GM12878 (cell line): ENCODE data around the gene CCDC24. TPM values are rescaled to one million over a fixed set of nuclear protein-coding genes. Genes with fewer than 3 reads are reported as not detected.

ENCODE experiments used
- ATAC-seq: fragments of 200-7000 bp; cut with Tn5 transposase; 3 replicates; pipeline ENCODE4 v1.9.1; 2020; ENCODE audit warnings: mild to moderate bottlenecking, moderate library complexity
- BruUV-seq: library from RNA; stranded (reverse); fragments of 400-500 nt; replicated peaks from 2 replicates; lab custom pipeline; 2021; lab: Mats Ljungman, UMichigan
- CTCF ChIA-PET: fragments of 300-600 bp; sonication (Branson Sonifier 250); formaldehyde crosslinking; extraction: SDS; loops from one replicate; lab custom pipeline; 2021; ENCODE audit warnings: inconsistent platforms; lab: Yijun Ruan, JAX
- POLR2A ChIA-PET: fragments of 350-600 bp; formaldehyde crosslinking; extraction: SDS; loops from one replicate; lab custom pipeline; 2021; ENCODE audit warnings: inconsistent platforms; lab: Charles Lee
- RAD21 ChIA-PET: fragments of 300-600 bp; sonication (Branson Sonifier 250); formaldehyde crosslinking; loops from one replicate; lab custom pipeline; 2023; ENCODE audit warnings: antibody characterized with exemption; ENCODE audit not compliant: unreplicated experiment; lab: Charles Lee
- SMC1A ChIA-PET: fragments of 300-600 bp; sonication (Branson Sonifier 250); formaldehyde crosslinking; loops from one replicate; lab custom pipeline; 2023; ENCODE audit not compliant: unreplicated experiment, uncharacterized antibody; lab: Charles Lee
- DNase-seq: peaks from one replicate; pipeline ENCODE4 v3.0.0-alpha.2; 2011; ENCODE audit warnings: low read depth, low spot score
- FAIRE-seq: peaks from 3 replicates; lab custom pipeline; 2011; peaks lifted over from hg19 to GRCh38; lab: Jason Lieb, UNC
- H2AFZ ChIP-seq: 2 replicates; pipeline ENCODE4 v1.6.0; 2011; ENCODE audit warnings: low read depth, low read length, control low read depth; ENCODE audit not compliant: control insufficient read depth
- H3K27ac ChIP-seq: 2 replicates; pipeline ENCODE4 v1.5.1; 2011; ENCODE audit warnings: control low read depth; ENCODE audit not compliant: control insufficient read depth, insufficient read depth
- H3K27me3 ChIP-seq, 2 experiments: replicated peaks in 1 of 2; 2 replicates each; pipeline versions ENCODE4 v1.6.0 to v1.6.1; 2011; ENCODE audit warnings: low read length in 1 of 2; ENCODE audit not compliant: control insufficient read depth in 2 of 2, insufficient read depth in 2 of 2
- H3K36me3 ChIP-seq, 2 experiments: 2 replicates each; pipeline ENCODE4 v1.5.1; 2011; ENCODE audit warnings: low read length in 1 of 2; ENCODE audit not compliant: control insufficient read depth in 2 of 2, insufficient read depth in 2 of 2
- H3K4me1 ChIP-seq: 2 replicates; pipeline ENCODE4 v1.6.1; 2011; ENCODE audit warnings: mild to moderate bottlenecking, low read length, moderate library complexity, mixed read lengths; ENCODE audit not compliant: control insufficient read depth, insufficient read depth
- H3K4me2 ChIP-seq: 2 replicates; pipeline ENCODE4 v1.6.0; 2011; ENCODE audit warnings: control low read depth; ENCODE audit not compliant: control insufficient read depth, insufficient read depth
- H3K4me3 ChIP-seq: fragments of 200-600 bp; sonication (generic); 2 replicates; pipeline ENCODE4 v1.5.1; 2016
- H3K79me2 ChIP-seq: 2 replicates; pipeline ENCODE4 v1.6.0; 2011; ENCODE audit warnings: low read length; ENCODE audit not compliant: control insufficient read depth, insufficient read depth
- H3K9ac ChIP-seq: 2 replicates; pipeline ENCODE4 v1.8.0; 2011; ENCODE audit warnings: low read length, control low read depth, mixed read lengths; ENCODE audit not compliant: control insufficient read depth, insufficient read depth
- H3K9me3 ChIP-seq: replicated peaks from 3 replicates; pipeline ENCODE4 v1.5.1; 2011; ENCODE audit warnings: mild to moderate bottlenecking, low read length; ENCODE audit not compliant: control insufficient read depth, insufficient read depth
- H4K20me1 ChIP-seq: 2 replicates; pipeline ENCODE4 v1.6.0; 2011; ENCODE audit not compliant: control insufficient read depth, insufficient read depth
- ASH2L ChIP-seq: fragments of 300-600, 200-600 bp; sonication (generic); IDR thresholded peaks from 2 replicates; pipeline ENCODE4 v1.6.1; 2017; ENCODE audit warnings: low read depth, mild to moderate bottlenecking, borderline replicate concordance
- BCL11A ChIP-seq: IDR thresholded peaks from 2 replicates; pipeline ENCODE4 v1.6.1; 2011; ENCODE audit warnings: low read depth, low read length
- IKZF2 ChIP-seq, 2 experiments: fragments of 450-650 bp; IDR thresholded peaks; 2 replicates each; pipeline ENCODE4 v1.6.1; 2017; ENCODE audit warnings: mild to moderate bottlenecking in 2 of 2, moderate library complexity in 2 of 2
- RUNX3 ChIP-seq: IDR thresholded peaks from 2 replicates; pipeline ENCODE4 v1.6.1; 2012; ENCODE audit warnings: low read length, inconsistent platforms
- WGBS: methylation state at CpG from one replicate; pipeline ENCODE4 v1.1.6; 2016; ENCODE audit warnings: low lambda C conversion rate; ENCODE audit not compliant: insufficient replicate concordance, insufficient coverage; ENCODE audit errors: missing lambda C conversion rate; 5-methylcytosine and 5-hydroxymethylcytosine counted together
- in situ Hi-C: fragments of 300-500 bp; cut with MboI; formaldehyde crosslinking; loops from 9 replicates; pipeline ENCODE4 v1.14.3; 2018; ENCODE audit warnings: mixed read lengths
- intact Hi-C: fragments of 100-400 bp; cut with micrococcal nuclease; formaldehyde crosslinking; loops from one replicate; pipeline ENCODE4 v1.14.2; 2022; ENCODE audit not compliant: unreplicated experiment
- polyA plus RNA-seq, 11 experiments: library from polyadenylated mRNA; depleted of rRNA in 4 of 11; unstranded in 6 of 11; stranded (reverse) in 5 of 11; fragments of >200 nt; fragmentation: Nextera tagmentation in 4 of 11; fragmentation: Illumina TruSeq in 1 of 11; extraction: Ambion mirVana in 4 of 11; extraction: Trizol in 1 of 11; gene quantifications; 1 replicate in 1 of 11; 2 replicates in 10 of 11; pipeline versions ENCODE4 v1.2.1 to v1.2.3, GENCODE V29; 2011 to 2016; ENCODE audit warnings: inconsistent platforms in 2 of 11, missing spikeins in 2 of 11, low read depth in 1 of 11
- total RNA-seq, 4 experiments: library from RNA; depleted of rRNA in 3 of 4; stranded (reverse); fragments of >200 nt in 3 of 4; fragmentation: Illumina TruSeq in 1 of 4; extraction: Trizol in 1 of 4; gene quantifications; 2 replicates each; pipeline versions ENCODE4 v1.2.1 to v1.2.3, GENCODE V29; 2013 to 2021
- TF ChIP-seq, protein P1 (sequence below): fragments of 450-650 bp; conservative IDR thresholded peaks from 2 replicates; pipeline ENCODE4 v1.6.1; 2017; ENCODE audit warnings: mild to moderate bottlenecking, moderate library complexity

Gene CCDC24
- total and polyA plus RNA-seq, 10 of the 15 experiments (the other 5 are each of a cell fraction or from before 2014, with no cell fraction given): 0.18 to 3.1 (median 1.6) TPM; not detected in 1

DNA sequence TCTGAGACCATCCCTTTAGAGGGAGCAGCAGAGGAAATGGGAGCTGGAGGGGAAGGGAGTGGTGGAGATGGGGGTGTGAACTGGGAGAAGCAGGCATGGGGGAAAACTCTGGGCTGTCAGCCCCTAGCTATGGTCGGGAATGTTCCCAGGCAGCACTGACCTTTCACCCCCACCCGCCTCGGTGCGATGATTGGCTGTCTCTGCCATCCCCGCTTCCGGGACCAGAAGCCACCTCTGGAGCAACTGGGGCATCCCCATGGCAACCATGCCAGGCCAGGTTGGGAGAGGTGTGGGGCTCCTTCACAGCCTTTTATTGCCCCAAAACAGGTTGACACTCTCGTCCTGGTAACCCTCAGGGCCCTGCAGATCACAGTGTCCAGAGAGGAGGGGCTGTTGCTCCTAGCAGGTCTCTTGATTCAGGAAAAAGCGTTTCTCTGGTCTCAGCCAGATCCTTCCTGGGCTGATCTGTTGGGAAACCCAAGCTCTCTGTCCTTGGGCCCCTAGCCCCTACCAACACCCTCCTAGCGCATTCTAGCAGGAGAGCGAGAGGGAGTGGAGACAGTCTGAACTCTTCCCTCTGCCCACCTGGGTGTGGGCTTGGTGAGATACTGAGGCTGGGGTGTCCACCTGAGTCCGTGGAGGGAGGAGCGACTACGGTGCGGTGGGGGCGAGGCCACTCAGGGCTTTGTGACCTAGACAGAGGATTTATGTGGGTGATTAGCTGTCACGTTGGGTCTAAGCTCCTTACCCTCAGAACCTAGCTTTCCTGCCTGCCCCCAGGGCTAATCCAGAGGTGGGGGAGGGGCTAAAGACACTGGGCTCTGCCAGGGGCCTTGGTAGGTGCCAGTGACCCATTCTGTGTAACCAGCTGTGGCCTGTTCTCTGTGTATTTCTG is 52.0 kb downstream of the CCDC24 start:
- WGBS: 63% methylated on average over 16 of the region's 16 CpGs
- Histone ChIP-seq H3K36me3 (no peaks in the 10 kb centered on the region), H3K79me2 (no peaks in the 10 kb centered on the region), H3K4me3 (no peak overlapping the region), H3K27me3 (no peaks in the 10 kb centered on the region), H4K20me1 (no peaks in the 10 kb centered on the region), H3K9me3 (no peaks in the 10 kb centered on the region), H3K9ac (no peak overlapping the region), H3K4me2 (no peak overlapping the region), H3K27ac (no peak overlapping the region), H2AFZ (no peak overlapping the region), H3K4me1 (peaks cover 9% of the 10 kb centered on the region; the same call in 1 of the 2 replicates)
- TF ChIP-seq, protein P1, sequence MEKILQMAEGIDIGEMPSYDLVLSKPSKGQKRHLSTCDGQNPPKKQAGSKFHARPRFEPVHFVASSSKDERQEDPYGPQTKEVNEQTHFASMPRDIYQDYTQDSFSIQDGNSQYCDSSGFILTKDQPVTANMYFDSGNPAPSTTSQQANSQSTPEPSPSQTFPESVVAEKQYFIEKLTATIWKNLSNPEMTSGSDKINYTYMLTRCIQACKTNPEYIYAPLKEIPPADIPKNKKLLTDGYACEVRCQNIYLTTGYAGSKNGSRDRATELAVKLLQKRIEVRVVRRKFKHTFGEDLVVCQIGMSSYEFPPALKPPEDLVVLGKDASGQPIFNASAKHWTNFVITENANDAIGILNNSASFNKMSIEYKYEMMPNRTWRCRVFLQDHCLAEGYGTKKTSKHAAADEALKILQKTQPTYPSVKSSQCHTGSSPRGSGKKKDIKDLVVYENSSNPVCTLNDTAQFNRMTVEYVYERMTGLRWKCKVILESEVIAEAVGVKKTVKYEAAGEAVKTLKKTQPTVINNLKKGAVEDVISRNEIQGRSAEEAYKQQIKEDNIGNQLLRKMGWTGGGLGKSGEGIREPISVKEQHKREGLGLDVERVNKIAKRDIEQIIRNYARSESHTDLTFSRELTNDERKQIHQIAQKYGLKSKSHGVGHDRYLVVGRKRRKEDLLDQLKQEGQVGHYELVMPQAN: no peak
- TF ChIP-seq RUNX3 (no peak), BCL11A (no peak), IKZF2 (IDR thresholded peaks at IDR 0.05) (no peak), ASH2L (no peak)
- ChIA-PET SMC1A (interaction anchor here (1.0 to 1.5 kb wide), 4 partner anchors 37 to 280 kb away, joined by 3 to 6 read pairs (median 4); no protein-coding TSS in a partner anchor), POLR2A (no interaction called here), CTCF (interaction anchor here (0.6 to 12.6 kb wide), 12 partner anchors 14 to 588 kb away, joined by 3 to 167 read pairs (median 4); no protein-coding TSS in a partner anchor), RAD21 (interaction anchor here (1.0 to 2.6 kb wide), 2 partner anchors 38 to 109 kb away, joined by 3 to 7 read pairs; no protein-coding TSS in a partner anchor)
- in situ Hi-C loops: loop anchor here (5.0 kb wide), 1 partner anchor 516 kb away; no protein-coding TSS in a partner anchor
- FAIRE-seq (no peak), ATAC-seq (no peak), DNase-seq (no peak)
- no TSS peak for BruUV-seq
- intact Hi-C loops: loop anchor here (2.0 kb wide), 1 partner anchor 515 kb away; no protein-coding TSS in a partner anchor
